HG02623 (cell line): ENCODE results near the gene HYCC2.
"Not testable (repeated sequence)": the region's sequence is repeated elsewhere in the genome, so short reads cannot be mapped to it uniquely, and the experiment has no call there.

Experiments
- ATAC-seq: cut with Tn5 transposase; IDR thresholded peaks from one replicate; pipeline ENCODE4 v1.9.1; 2021; ENCODE audit warnings: moderate library complexity; ENCODE audit not compliant: unreplicated experiment

Gene HYCC2

GRCh38 chr2:201073071-201073470, 1.6 kb upstream of the HYCC2 start:
- no peak for ATAC-seq

GRCh38 chr2:201072201-201072530, 695 bp upstream of the HYCC2 start:
- no peak for ATAC-seq

- ATAC-seq = peak; percentile 14
Measured at GRCh38 chr2:201070948-201071478, 458 bp downstream of the HYCC2 start.

- ATAC-seq = no peak
Measured at GRCh38 chr2:201064797-201065329, 6.6 kb downstream of the HYCC2 start.

GRCh38 chr2:201063516-201063915, 8.0 kb downstream of the HYCC2 start:
- not testable (repeated sequence) for ATAC-seq

- ATAC-seq = no peak
Measured at GRCh38 chr2:201059961-201060755, 11.3 kb downstream of the HYCC2 start.

- no peak for ATAC-seq
Measured at GRCh38 chr2:201058914-201059313, 12.6 kb downstream of the HYCC2 start.

GRCh38 chr2:201057715-201058248, 13.7 kb downstream of the HYCC2 start:
- no peak for ATAC-seq

GRCh38 chr2:201057087-201057521, 14.4 kb downstream of the HYCC2 start:
- ATAC-seq = no peak

GRCh38 chr2:201049455-201049854, 22.0 kb downstream of the HYCC2 start:
- ATAC-seq = no peak

GRCh38 chr2:201046881-201047280, 24.6 kb downstream of the HYCC2 start:
- ATAC-seq = no peak

- not testable (repeated sequence) for ATAC-seq
Measured at GRCh38 chr2:201043050-201043449, 28.4 kb downstream of the HYCC2 start.

GRCh38 chr2:201042451-201042850, 29.0 kb downstream of the HYCC2 start:
- ATAC-seq = not testable (repeated sequence)

GRCh38 chr2:201040867-201041628, 30.4 kb downstream of the HYCC2 start:
- no peak for ATAC-seq

- ATAC-seq = no peak
Measured at GRCh38 chr2:201038855-201039254, 32.6 kb downstream of the HYCC2 start.

GRCh38 chr2:201038361-201038760, 33.1 kb downstream of the HYCC2 start:
- ATAC-seq = not testable (repeated sequence)

- ATAC-seq = not testable (repeated sequence)
Measured at GRCh38 chr2:201034355-201034754, 37.1 kb downstream of the HYCC2 start.

GRCh38 chr2:201024518-201024917, 47.0 kb downstream of the HYCC2 start:
- no peak for ATAC-seq

GRCh38 chr2:201021914-201022313, 49.6 kb downstream of the HYCC2 start:
- ATAC-seq = no peak
